T-helper 2 cell treated with Interferon-gamma antibody and Interleukin-4, amounts not matched to agents 5 μg/mL and 100 μg/mL, for 36 hours (primary cell): Measurements from ENCODE around the gene PI16.

Source experiments
- DNase-seq: peaks from one replicate; pipeline ENCODE4 v3.0.0; 2021; ENCODE audit warnings: low spot score
- H3K27ac Mint-ChIP-seq: one replicate; pipeline ENCODE4 v1.8.0; 2021; ENCODE audit warnings: mild to moderate bottlenecking, mixed read lengths
- H3K27me3 Mint-ChIP-seq: one replicate; pipeline ENCODE4 v1.8.0; 2021; ENCODE audit warnings: low read depth, mixed read lengths
- H3K36me3 Mint-ChIP-seq: one replicate; pipeline ENCODE4 v1.8.0; 2021; ENCODE audit warnings: low read depth, mixed read lengths
- H3K4me1 Mint-ChIP-seq: one replicate; pipeline ENCODE4 v1.8.0; 2021; ENCODE audit warnings: low read depth, mixed read lengths
- H3K4me3 Mint-ChIP-seq: one replicate; pipeline ENCODE4 v1.8.0; 2022; ENCODE audit warnings: mild to moderate bottlenecking, moderate library complexity, mixed read lengths
- H3K9me3 Mint-ChIP-seq: one replicate; pipeline ENCODE4 v1.8.0; 2021; ENCODE audit warnings: mixed read lengths

Gene PI16

DNA sequence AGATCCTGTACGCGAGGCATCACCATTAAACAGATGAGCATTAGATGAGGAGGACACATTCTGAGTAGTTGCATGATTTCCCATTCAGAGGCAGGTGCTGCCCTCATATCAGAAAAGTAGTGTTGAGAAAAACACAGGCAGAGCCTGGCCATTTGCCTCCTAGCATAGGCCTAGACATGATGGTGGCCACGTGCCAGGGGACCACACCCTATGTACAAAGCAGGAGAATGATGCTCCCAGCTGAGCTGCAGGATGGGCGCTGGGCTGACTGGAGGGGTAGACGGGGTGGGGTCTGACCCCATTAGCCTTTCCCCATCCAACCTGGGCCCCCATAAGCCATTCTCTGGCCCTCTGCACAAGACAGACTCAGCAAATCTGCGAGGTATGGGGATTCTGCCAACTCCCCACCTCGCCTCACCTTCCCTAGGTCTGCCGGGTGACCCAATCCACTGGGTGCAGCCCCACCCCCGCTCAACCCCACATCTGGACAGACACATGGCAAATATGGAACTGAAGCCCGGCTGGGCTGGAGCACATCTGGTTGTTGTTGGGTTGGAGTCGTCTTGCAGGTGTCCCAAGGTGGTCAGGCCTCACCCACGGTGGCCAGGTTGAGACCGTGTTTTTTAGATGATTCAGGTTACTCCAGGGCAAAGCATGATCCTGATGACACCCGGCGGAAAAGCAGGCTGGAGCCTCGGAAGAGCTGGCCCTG lies 13.9 kb downstream of the PI16 start:
- peaks cover 51% of the 10 kb centered on the region for H3K36me3 Mint-ChIP-seq
- peaks cover 11% of the 10 kb centered on the region for H3K4me1 Mint-ChIP-seq
- no peak overlapping the region for H3K4me3 Mint-ChIP-seq
- DNase-seq = no peak
- no peaks in the 10 kb centered on the region for H3K9me3 Mint-ChIP-seq
- H3K27me3 Mint-ChIP-seq = no peaks in the 10 kb centered on the region
- no peak overlapping the region for H3K27ac Mint-ChIP-seq

DNA sequence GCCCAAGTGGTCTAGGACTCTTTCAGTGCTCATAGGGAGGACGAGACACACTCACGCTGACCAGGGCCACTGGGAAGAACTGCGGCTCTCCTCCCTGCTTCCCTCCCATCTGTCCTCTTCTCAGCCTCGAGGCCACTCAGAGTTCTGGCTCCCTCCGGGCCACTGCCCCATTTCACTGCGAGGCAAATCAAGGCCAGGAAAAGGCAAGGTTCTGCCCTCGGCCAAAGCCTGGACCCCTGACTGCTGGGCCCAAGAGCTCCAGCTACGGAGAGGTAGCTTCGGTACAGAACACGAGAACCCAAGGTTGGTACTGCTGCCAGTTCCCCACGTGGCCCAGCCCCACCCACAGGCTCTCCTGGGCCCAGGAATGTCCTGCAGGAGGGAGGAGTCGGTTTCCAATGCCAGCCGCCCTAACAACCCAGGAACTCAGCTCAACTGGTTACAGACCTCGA lies 14.7 kb downstream of the PI16 start:
- H3K9me3 Mint-ChIP-seq = no peaks in the 10 kb centered on the region
- no peak overlapping the region for H3K4me3 Mint-ChIP-seq
- H3K27me3 Mint-ChIP-seq = no peaks in the 10 kb centered on the region
- DNase-seq = no peak
- no peak overlapping the region for H3K27ac Mint-ChIP-seq
- peaks cover 59% of the 10 kb centered on the region for H3K36me3 Mint-ChIP-seq
- H3K4me1 Mint-ChIP-seq = peaks cover 3% of the 10 kb centered on the region

DNA sequence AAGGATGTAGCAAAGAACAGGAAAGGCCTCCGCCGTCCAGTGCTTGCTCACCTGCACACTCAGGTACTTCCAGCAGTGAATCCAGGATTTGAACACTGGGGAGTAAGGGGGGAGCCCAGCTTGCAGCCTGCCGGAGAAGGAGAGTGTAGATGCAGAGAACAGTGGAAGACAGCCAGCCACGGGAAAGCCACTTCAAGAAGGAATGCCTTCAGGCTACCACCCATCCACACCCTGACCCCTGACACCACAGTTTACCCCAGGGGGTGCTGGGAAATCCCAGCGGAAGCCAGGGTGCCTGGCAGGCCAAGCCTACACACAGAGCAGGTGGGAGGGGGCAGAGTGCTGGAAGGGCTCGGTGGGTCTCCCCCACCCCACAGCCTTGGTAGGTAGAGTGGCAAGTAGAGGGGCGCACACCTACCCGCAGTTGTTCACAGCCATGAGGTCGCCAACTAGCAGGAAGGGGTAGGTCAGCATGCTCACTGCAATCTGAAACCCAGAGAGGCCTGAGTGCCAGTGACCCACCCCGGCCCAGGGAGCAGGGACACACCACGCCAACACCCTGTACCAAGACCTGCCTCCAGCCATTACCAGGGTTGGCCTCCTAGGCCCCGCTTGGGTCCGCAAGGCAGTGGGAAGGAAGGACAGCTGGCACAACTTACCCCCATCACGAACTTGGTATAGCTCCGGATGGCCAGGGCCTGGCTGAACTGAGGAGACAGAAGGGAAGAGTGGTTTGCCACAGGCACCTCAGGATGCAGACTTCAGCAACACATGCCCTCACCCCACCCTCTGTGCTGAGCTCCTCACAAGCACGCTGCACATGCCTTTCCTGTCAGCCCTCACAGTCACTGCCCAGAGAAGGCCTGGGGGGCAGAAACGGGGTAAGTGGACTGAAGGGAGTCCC lies 15.7 kb downstream of the PI16 start:
- Mint-ChIP-seq H3K9me3 (no peaks in the 10 kb centered on the region), H3K36me3 (peaks cover 66% of the 10 kb centered on the region), H3K27me3 (no peaks in the 10 kb centered on the region), H3K4me1 (no peaks in the 10 kb centered on the region), H3K27ac (no peak overlapping the region), H3K4me3 (no peak overlapping the region)
- no peak for DNase-seq

DNA sequence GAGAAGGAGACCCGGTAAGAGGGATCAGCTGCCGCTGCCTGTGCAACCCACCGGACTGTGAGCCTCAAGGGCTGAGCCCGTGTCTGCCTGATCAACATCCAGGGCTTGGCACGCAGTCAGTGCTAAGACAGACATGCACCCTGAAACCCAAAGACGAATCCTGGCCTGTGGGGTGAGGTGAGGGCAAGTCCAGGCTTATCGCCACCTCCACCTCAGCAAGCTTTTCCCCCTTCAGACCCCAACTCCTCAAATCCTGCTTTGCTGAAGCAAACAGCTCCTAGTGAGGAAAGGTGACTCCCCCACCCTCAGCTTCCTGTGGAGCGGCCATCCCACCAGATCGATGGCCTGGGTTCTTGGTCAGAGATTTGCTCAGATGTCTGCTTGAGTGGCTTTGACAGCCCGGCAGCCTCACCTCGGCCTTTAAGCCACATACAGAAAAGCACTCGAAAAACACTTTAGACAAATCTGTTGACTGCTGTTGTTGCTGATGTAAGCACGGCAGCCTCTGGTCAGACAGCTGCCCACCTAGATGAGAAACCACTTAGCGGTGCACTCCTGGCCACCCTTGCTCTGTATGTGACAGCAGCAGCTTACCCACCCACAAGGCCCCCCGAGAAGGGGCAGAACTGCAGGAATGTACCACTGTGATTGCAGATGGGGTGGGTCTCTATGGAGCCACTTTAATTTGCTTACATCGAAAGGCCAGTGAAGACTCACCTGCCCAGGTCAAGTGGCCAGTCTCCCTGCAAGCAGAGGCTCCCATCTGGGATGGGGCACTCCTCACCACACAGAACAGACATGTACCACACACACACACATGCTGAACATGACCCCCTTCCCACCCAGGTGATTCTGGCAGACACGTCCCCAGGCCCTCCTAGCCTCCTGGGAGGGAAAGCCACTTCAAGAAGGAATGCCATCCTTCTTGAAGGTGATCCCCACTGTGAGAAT lies 16.6 kb downstream of the PI16 start:
- Mint-ChIP-seq H3K4me3 (no peak overlapping the region), H3K4me1 (no peaks in the 10 kb centered on the region), H3K36me3 (peaks cover 72% of the 10 kb centered on the region)

DNA sequence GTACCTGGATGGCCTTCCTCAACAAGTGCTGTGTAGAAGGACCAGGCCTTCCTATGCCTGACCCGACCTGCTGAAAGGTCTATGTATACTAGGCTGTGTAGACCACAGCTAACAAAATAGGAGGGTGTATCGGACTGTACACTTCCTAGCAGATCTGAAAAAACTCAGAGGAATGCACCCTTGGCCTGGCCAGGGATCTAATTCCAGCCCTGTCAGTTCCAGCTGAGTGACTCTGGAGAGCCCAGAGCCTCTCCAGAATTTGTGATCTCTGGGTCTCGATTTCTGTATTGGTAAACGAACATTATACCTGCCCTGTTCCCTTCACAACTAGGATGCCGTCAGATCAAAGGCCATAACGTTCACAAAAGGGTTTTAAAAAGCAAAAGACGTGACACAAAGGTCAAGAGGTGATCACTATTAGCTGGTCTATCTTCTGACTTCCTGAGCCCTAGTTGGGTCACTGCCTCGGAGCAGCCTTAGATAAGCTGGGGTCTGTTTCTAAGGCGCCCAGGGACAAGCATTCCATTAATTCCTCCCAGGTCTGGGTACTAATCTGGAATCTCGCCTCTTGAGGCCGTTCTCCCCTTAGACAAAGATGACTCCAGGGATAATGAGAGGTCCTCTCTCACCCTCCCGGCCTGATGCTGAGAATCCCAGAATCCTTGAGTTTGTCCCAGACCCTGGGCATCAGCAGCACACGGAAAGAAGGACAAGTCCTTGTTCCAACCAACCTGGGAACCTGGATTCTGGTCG lies 17.6 kb downstream of the PI16 start:
- Mint-ChIP-seq H3K27ac (no peak overlapping the region), H3K4me1 (no peaks in the 10 kb centered on the region), H3K27me3 (no peaks in the 10 kb centered on the region)

More for the DNA sequence above, 16.6 kb downstream of the PI16 start:
- H3K27me3 Mint-ChIP-seq = no peaks in the 10 kb centered on the region
- no peaks in the 10 kb centered on the region for H3K9me3 Mint-ChIP-seq
- no peak for DNase-seq
- no peak overlapping the region for H3K27ac Mint-ChIP-seq

DNA sequence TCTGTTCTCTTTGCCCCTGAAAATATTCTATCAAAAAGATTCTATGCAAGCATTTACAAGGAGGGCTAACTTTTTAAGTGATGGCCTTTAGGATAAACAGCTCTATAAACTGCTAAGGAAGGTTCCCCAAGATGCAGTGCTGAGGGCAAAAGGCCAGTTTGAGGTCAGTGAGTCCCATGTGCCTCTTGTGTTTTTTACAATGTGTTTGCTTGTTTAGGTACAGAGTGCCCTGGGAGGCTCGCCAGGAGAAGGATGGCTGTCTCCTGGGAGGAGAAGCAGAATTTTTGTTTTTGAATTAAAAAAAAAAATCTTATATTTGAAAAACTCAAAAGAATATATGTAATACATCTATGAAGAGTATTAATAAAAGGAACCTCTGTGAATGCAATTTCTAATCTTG lies 18.7 kb downstream of the PI16 start:
- no peak overlapping the region for H3K4me3 Mint-ChIP-seq
- peaks cover 83% of the 10 kb centered on the region for H3K36me3 Mint-ChIP-seq
- no peak for DNase-seq
- H3K9me3 Mint-ChIP-seq = no peaks in the 10 kb centered on the region
- H3K4me1 Mint-ChIP-seq = peaks cover 2% of the 10 kb centered on the region
- H3K27me3 Mint-ChIP-seq = no peaks in the 10 kb centered on the region
- no peak overlapping the region for H3K27ac Mint-ChIP-seq

More for the DNA sequence above, 17.6 kb downstream of the PI16 start:
- Mint-ChIP-seq H3K36me3 (peaks cover 79% of the 10 kb centered on the region), H3K9me3 (no peaks in the 10 kb centered on the region), H3K4me3 (no peak overlapping the region)
- DNase-seq = no peak

DNA sequence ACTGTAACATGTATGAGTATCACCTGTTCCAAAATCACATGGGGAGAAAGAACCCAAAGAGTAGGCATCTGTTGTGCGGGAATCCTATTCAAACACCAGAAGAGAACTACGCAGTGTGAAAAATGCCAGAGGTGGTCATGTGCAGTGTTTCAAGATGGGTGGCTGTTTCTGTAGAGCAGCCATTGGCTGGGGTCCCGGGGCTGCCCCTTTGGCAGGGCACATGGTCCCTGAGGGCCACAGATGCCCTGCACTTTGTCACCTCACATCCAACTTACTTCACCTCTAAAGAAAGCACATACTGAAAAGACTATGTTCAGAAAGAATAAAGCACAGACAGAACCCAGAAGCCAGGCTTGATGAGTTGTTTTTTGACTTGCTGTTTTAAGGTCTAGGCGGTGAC lies 19.1 kb downstream of the PI16 start:
- Mint-ChIP-seq H3K4me1 (peaks cover 2% of the 10 kb centered on the region), H3K27ac (no peak overlapping the region), H3K27me3 (no peaks in the 10 kb centered on the region), H3K4me3 (no peak overlapping the region), H3K36me3 (peaks cover 83% of the 10 kb centered on the region), H3K9me3 (no peaks in the 10 kb centered on the region)
- DNase-seq = no peak

DNA sequence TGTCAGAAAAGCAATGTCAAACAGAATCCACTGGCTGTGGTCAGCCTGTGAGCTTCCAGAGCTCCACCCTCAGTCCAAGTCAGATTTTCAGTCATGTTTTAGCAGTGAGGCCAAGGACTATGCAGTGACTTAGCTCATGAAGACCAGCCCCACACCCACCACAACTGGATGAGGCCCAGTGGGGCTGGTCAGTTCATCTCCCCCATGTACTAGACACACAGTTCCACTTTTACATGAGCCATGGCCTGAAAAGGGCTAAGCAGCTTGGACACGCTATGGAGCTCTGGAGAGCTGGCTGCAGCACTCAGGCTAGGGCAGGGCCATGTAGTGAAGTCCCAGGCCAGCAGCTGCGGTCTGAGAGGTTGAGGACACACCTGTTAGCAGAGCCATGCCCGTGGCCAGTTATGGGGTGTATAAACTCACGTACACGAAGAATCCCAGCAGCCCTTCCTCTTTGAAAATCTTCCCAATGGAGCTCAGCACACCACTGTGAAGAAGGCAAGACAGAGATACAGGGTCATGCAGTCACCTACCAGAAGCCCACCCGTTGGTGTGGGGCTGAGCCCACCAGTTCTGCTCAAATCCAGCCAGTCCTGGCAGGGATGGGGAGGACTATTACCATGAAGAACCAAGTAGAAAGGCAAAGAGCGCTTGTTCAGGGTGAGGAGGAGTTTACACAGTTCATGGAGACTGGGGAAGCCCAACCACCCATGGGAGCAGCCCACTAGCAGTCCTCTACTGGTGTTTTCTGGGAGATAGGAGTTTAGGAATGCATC lies 20.9 kb downstream of the PI16 start:
- Mint-ChIP-seq H3K27ac (no peak overlapping the region), H3K36me3 (peaks cover 77% of the 10 kb centered on the region), H3K4me1 (peaks cover 15% of the 10 kb centered on the region), H3K27me3 (no peaks in the 10 kb centered on the region), H3K9me3 (no peaks in the 10 kb centered on the region), H3K4me3 (no peak overlapping the region)
- DNase-seq = no peak

DNA sequence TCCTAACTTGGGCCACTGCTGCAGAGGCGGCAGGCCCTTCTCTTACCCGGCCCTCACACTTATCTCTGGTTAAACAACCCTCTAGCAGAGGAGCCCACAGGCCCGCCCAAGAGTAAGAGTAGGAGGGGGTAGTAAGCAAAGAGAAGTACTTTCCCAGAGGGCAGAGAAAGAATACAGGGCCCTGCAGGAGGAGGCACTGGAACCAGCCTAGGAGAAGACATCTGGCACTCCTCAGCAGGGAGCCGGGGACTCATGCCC lies 21.4 kb downstream of the PI16 start:
- H3K9me3 Mint-ChIP-seq = no peaks in the 10 kb centered on the region
- no peaks in the 10 kb centered on the region for H3K27me3 Mint-ChIP-seq
- H3K4me3 Mint-ChIP-seq = no peak overlapping the region
- no peak overlapping the region for H3K27ac Mint-ChIP-seq
- no peak for DNase-seq
- peaks cover 20% of the 10 kb centered on the region for H3K4me1 Mint-ChIP-seq
- H3K36me3 Mint-ChIP-seq = peaks cover 77% of the 10 kb centered on the region

DNA sequence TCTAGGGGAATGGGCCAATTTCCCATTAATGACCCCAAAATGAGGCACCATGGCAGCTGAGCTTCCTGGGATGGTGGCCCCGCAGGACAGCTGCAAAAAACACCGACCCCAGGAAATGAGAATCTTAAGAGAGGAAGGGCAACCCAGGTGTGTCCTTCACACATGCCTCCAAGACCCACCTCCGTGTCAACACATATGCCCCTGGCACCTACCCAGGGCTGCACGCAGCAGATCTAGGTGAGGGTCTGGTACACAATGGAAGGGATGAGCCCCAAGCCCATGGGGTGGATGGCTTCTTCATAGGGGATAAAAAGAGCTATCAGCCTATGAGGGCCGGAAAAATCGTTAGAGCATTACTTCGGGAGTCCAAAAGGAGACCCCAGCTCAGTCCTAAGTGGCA lies 22.0 kb downstream of the PI16 start:
- peaks cover 20% of the 10 kb centered on the region for H3K4me1 Mint-ChIP-seq
- no peak overlapping the region for H3K4me3 Mint-ChIP-seq
- no peak for DNase-seq
- H3K36me3 Mint-ChIP-seq = peaks cover 71% of the 10 kb centered on the region
- H3K27me3 Mint-ChIP-seq = no peaks in the 10 kb centered on the region
- no peaks in the 10 kb centered on the region for H3K9me3 Mint-ChIP-seq
- no peak overlapping the region for H3K27ac Mint-ChIP-seq

DNA sequence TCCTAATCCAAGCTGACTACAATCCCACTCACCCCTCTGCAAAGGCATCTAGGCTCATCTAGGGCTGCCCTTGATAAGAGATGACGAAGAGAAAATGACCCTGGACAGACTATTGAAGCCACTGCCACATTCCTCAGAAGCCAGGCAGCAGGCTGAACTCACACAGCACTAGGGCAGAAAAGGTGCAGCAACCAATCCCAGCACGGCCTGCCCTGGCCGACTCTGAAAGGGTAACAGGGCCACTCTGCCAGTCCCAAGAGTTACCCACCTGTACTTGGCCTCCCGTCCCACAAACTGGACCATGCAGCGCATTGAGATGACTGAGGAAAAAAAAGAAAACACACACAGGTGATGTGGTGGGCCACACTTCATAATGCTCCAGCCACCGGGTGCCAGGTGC lies 22.4 kb downstream of the PI16 start:
- Mint-ChIP-seq H3K9me3 (no peaks in the 10 kb centered on the region), H3K27ac (no peak overlapping the region), H3K4me1 (peaks cover 24% of the 10 kb centered on the region), H3K4me3 (no peak overlapping the region), H3K36me3 (peaks cover 71% of the 10 kb centered on the region), H3K27me3 (no peaks in the 10 kb centered on the region)
- DNase-seq = no peak

DNA sequence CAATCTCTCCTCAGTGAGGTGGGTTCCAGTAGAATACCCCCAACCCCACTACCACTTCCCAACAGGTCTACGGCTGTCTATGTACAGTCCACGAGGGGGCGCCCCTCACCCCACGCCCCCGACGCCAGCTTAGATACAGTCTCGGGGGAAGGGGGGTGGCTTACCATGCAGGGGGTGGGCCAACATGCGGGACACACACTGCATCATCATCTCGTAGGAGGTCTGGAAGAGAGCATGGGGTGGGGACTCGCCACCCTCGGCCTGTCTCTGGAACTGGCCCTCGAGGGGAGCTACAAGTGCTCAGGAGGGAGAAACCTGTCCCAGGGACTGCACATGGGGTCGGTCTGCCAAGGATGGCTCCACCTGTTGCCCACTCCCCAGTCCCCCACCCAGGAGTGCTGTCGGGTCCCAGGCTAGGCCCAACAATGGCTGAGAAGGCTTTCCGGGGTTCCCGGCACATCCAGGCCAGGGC lies 23.0 kb downstream of the PI16 start:
- peaks cover 26% of the 10 kb centered on the region for H3K4me1 Mint-ChIP-seq
- H3K4me3 Mint-ChIP-seq = no peak overlapping the region
- no peak overlapping the region for H3K27ac Mint-ChIP-seq
- H3K9me3 Mint-ChIP-seq = no peaks in the 10 kb centered on the region
- peaks cover 67% of the 10 kb centered on the region for H3K36me3 Mint-ChIP-seq
- H3K27me3 Mint-ChIP-seq = no peaks in the 10 kb centered on the region
- DNase-seq = no peak
